Left kidney (tissue), 8 donors: Measurements from ENCODE around the gene OR6C76. TPM values are rescaled to one million over a fixed set of nuclear protein-coding genes. Genes with fewer than 3 reads are reported as not detected.
"Not testable (repeated sequence)": the region's sequence is repeated elsewhere in the genome, so short reads cannot be mapped to it uniquely, and the experiment has no call there.

Source experiments
- DNase-seq: peaks from one replicate; pipeline ENCODE4 v3.0.0-alpha.2; 2013
- long read RNA-seq, 8 donors: transcript quantifications; one replicate each; lab custom pipeline, GENCODE V29; 2026
- polyA plus RNA-seq: library from polyadenylated mRNA; unstranded; fragments of 120-200 nt; gene quantifications from one replicate; pipeline ENCODE4 v1.2.1, GENCODE V29; 2013; ENCODE audit not compliant: insufficient read length

Gene OR6C76
- not detected for polyA plus RNA-seq
- long read RNA-seq, donor 1: 0 reads
- long read RNA-seq, donor 2: 0 reads
- long read RNA-seq, donor 3: 0 reads
- long read RNA-seq, donor 4: 0 reads
- long read RNA-seq, donor 5: 0 reads
- long read RNA-seq, donor 6: 0 reads
- long read RNA-seq, donor 7: 0 reads
- long read RNA-seq, donor 8: 0 reads

GRCh38 chr12:55425954-55426353, at the start of gene OR6C76:
TSS of gene OR6C76 (plus strand) at chr12:55426254. CDS start at chr12:55426254, 0 bp downstream.
- no peak for DNase-seq

GRCh38 chr12:55385891-55386290, 40.2 kb upstream of the OR6C76 start:
- no peak for DNase-seq

GRCh38 chr12:55392032-55392795, 33.8 kb upstream of the OR6C76 start:
- no peak for DNase-seq

- DNase-seq: no peak
Observed at GRCh38 chr12:55396326-55396725, 29.7 kb upstream of the OR6C76 start.

GRCh38 chr12:55400229-55400628, 25.8 kb upstream of the OR6C76 start, which contains the start of gene OR6C65:
TSS of gene OR6C65 (plus strand) at chr12:55400529. CDS start at chr12:55400529, 0 bp downstream.
- DNase-seq: no peak

GRCh38 chr12:55407866-55408265, 18.2 kb upstream of the OR6C76 start:
- no peak for DNase-seq

GRCh38 chr12:55409133-55409532, 16.9 kb upstream of the OR6C76 start:
- DNase-seq: not testable (repeated sequence)

- DNase-seq: not testable (repeated sequence)
Observed at GRCh38 chr12:55412138-55412537, 13.9 kb upstream of the OR6C76 start.

GRCh38 chr12:55413498-55414388, 12.3 kb upstream of the OR6C76 start:
- DNase-seq: not testable (repeated sequence)

- DNase-seq: peak; percentile 14
Observed at GRCh38 chr12:55414396-55414823, 11.6 kb upstream of the OR6C76 start.

GRCh38 chr12:55414889-55415288, 11.2 kb upstream of the OR6C76 start:
- not testable (repeated sequence) for DNase-seq

GRCh38 chr12:55416961-55417360, 9.1 kb upstream of the OR6C76 start:
- no peak for DNase-seq

GRCh38 chr12:55420307-55420962, 5.6 kb upstream of the OR6C76 start:
- no peak for DNase-seq

GRCh38 chr12:55428331-55429243, 2.5 kb downstream of the OR6C76 start:
- no peak for DNase-seq

GRCh38 chr12:55441233-55441632, 15.2 kb downstream of the OR6C76 start:
- not testable (repeated sequence) for DNase-seq

- DNase-seq: no peak
Observed at GRCh38 chr12:55443776-55444175, 17.7 kb downstream of the OR6C76 start, which contains the start of gene OR6C2. TSS of gene OR6C2 (plus strand) at chr12:55444076. CDS start at chr12:55452214, 8,138 bp downstream.

- no peak for DNase-seq
Observed at GRCh38 chr12:55445357-55445756, 19.3 kb downstream of the OR6C76 start.

GRCh38 chr12:55446326-55446725, 20.3 kb downstream of the OR6C76 start:
- DNase-seq: no peak

- DNase-seq: no peak
Observed at GRCh38 chr12:55448825-55449224, 22.8 kb downstream of the OR6C76 start.

- DNase-seq: not testable (repeated sequence)
Observed at GRCh38 chr12:55464926-55465325, 38.9 kb downstream of the OR6C76 start.

GRCh38 chr12:55467836-55468235, 41.8 kb downstream of the OR6C76 start:
- no peak for DNase-seq
